Upper lobe of left lung (tissue), 4 donors: ENCODE data around the gene PLGRKT.

Experiments used
- POLR2A ChIP-seq, 4 donors: fragments of 450-650 bp; IDR thresholded peaks; one replicate each; pipeline ENCODE4 v1.5.1; 2016 to 2017; ENCODE audit warnings: antibody characterized with exemption in 4 of 4, mild to moderate bottlenecking in 2 of 4
- POLR2AphosphoS5 ChIP-seq, 2 donors: sonication (generic); formaldehyde crosslinking; IDR thresholded peaks; one replicate each; pipeline ENCODE4 v1.5.1; 2017; ENCODE audit warnings: antibody characterized with exemption in 2 of 2
- TF ChIP-seq, protein P1 (sequence below), 6 experiments: fragments of 450-650 bp in 4 of 6; fragments of 200-600 bp in 2 of 6; sonication (generic) in 2 of 6; IDR thresholded peaks; one replicate each; pipeline ENCODE4 v1.5.1; 2016 to 2019; ENCODE audit warnings: antibody characterized with exemption in 6 of 6

DNA sequence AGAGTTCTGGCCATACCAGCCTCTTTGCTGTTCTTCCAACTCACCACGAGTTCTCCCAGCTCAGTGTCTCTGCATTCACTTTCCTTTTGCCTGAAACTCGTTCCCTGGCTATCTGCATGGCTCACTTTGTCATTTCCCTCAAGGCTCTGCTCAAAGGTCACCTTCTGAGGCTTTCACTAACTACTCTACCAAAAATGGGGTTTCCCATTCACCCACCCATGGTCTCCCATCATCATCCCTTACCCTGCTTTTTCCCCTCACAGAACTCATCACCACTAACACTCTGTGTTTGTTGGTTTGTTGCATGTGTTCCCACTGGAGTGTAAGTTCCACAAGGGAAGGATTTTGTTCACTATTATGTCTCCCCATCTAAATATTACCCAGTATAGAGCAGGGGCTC is 16.6 kb downstream of the PLGRKT start:
- TF ChIP-seq, protein P1, sequence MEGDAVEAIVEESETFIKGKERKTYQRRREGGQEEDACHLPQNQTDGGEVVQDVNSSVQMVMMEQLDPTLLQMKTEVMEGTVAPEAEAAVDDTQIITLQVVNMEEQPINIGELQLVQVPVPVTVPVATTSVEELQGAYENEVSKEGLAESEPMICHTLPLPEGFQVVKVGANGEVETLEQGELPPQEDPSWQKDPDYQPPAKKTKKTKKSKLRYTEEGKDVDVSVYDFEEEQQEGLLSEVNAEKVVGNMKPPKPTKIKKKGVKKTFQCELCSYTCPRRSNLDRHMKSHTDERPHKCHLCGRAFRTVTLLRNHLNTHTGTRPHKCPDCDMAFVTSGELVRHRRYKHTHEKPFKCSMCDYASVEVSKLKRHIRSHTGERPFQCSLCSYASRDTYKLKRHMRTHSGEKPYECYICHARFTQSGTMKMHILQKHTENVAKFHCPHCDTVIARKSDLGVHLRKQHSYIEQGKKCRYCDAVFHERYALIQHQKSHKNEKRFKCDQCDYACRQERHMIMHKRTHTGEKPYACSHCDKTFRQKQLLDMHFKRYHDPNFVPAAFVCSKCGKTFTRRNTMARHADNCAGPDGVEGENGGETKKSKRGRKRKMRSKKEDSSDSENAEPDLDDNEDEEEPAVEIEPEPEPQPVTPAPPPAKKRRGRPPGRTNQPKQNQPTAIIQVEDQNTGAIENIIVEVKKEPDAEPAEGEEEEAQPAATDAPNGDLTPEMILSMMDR (IDR thresholded peaks at IDR 0.05): no peak
- TF ChIP-seq POLR2A (IDR thresholded peaks at IDR 0.05) (no peak), POLR2AphosphoS5 (IDR thresholded peaks at IDR 0.05) (no peak)
